GM12801 (cell line): ENCODE measurements around the gene UVRAG.

ENCODE experiments used
- CTCF ChIP-seq: IDR thresholded peaks from one replicate; pipeline ENCODE4 v1.5.1; 2011; ENCODE audit warnings: control low read depth; ENCODE audit not compliant: insufficient read length; ENCODE audit errors: extremely low read depth

The UVRAG gene

DNA sequence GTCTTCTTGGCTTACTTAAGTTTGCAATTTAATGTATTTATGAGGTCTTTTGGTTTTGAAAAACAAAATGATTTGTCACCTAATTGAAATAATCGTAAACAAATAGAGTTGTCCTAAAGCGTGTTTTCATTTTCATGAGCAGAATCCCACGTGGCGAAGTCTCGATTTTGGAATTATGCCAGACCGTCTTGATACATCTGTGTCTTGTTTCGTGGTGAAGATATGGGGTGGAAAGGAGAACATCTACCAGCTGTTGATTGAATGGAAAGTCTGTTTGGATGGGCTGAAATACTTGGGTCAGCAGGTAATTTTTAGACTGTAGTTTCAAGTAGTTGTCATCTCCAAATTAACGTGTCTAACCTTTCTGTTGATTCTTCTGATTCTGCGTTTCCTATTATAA lies 64.7 kb downstream of the UVRAG start:
- no peak for TF ChIP-seq CTCF

- no peak for TF ChIP-seq CTCF
Observed at GRCh38 chr11:75884321-75884720, 69.3 kb downstream of the UVRAG start.

GRCh38 chr11:75888416-75888815 lies 73.4 kb downstream of the UVRAG start:
- TF ChIP-seq CTCF = no peak

DNA sequence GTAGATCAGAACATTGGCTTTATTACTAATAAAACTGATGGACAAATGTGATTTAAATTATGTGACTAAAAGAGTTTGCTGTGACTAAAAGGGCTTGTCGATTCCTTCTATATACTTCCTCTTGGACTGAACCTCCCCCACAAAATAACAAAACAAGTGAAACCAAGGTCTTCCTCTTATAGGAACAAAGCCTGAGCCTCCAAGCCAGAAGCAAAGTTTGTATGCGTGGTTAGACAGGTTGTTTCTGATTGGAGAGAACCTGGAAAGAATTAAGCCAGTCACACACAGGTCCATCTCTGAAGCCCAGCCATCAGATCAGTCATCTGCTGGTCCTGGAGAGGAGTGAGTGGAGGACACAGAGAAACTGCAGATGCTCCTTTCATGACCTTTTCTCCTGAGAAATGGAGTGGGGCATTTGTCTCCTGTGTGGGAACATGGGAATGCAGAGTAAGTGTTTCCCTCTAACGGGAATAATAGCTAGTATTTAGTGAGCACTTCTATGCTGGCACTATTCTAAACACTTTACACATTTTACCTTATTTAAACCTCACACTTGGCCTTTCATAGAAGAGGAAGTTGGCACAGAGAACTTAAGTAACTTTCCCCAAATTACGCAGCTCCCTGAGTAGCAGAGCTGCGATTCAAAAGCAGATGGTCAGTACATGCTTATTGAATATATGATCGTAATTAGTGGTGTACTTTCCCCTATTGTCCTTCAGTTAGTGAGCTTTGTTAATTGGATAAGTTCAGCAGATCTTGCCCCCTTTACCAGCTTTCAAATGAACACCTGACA lies 77.1 kb downstream of the UVRAG start:
- TF ChIP-seq CTCF = no peak

DNA sequence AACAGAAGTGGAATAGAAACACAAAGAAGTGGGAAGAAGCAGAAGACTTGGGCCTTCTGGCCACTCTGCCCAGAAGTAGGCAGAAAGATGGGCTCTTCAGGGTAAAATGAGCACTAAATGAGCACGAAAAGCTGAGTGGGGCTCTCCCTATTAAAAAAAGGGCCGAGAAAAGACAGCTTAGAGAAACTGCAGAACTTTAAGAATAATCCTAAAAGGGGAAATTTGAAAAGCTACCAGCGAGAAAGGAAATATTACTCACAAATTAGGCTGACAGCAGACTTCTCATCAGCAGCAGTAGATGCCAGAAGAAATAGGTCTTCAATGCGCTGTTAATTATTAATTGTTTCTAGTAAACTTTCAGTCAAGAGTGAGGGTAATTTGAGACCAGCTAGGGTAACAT lies 78.2 kb downstream of the UVRAG start:
- TF ChIP-seq CTCF = no peak

- TF ChIP-seq CTCF = no peak
Observed at GRCh38 chr11:75894036-75894585, 79.1 kb downstream of the UVRAG start.

DNA sequence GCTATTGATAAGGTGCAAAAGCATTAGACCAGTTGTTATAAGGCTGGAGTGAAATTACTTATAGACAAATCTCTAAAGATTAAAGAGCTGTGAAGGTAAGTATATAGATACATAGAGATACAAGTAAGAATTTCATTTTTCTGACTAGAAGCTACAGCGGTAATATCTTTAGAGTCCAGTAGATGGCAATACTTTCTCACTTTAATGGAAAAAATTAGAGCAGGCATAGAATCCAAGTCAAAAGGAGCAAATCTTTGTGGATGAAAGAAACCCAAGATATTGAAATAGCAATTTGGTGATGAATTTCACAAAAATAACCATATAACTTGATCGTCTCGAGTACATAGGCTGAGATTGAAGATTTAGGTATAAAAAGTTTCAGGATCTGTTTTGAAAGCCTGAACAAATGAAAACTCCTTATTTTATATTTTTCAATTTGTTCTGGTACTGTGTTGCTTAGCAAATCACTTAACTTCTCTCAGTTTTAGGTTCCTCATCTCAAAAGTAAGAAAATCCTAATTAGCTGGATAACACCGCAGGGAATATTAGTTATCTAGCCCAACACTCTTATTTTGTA lies 81.9 kb downstream of the UVRAG start:
- no peak for TF ChIP-seq CTCF
